Transverse colon (tissue), 4 donors: ENCODE data around the gene PROX1.

Source experiments
- EP300 ChIP-seq: sonication (generic); formaldehyde crosslinking; IDR thresholded peaks from one replicate; pipeline ENCODE4 v1.6.1; 2017; ENCODE audit warnings: antibody characterized with exemption, low read depth
- POLR2A ChIP-seq: fragments of 450-650 bp; IDR thresholded peaks from one replicate; pipeline ENCODE4 v1.6.1; 2016; ENCODE audit warnings: antibody characterized with exemption, mild to moderate bottlenecking, moderate library complexity
- POLR2AphosphoS5 ChIP-seq, 3 donors: sonication (generic); formaldehyde crosslinking; IDR thresholded peaks; one replicate each; pipeline ENCODE4 v1.6.1; 2016; ENCODE audit warnings: antibody characterized with exemption in 3 of 3
- TF ChIP-seq, protein P1 (sequence below), 5 experiments: fragments of 200-600 bp in 3 of 5; fragments of 450-650 bp in 2 of 5; sonication (generic) in 3 of 5; IDR thresholded peaks; 1 replicate in 2 of 5; 2 replicates in 3 of 5; pipeline ENCODE4 v1.5.1; 2016 to 2017; ENCODE audit warnings: antibody characterized with exemption in 5 of 5, inconsistent platforms in 3 of 5, mild to moderate bottlenecking in 2 of 5, moderate library complexity in 1 of 5

DNA sequence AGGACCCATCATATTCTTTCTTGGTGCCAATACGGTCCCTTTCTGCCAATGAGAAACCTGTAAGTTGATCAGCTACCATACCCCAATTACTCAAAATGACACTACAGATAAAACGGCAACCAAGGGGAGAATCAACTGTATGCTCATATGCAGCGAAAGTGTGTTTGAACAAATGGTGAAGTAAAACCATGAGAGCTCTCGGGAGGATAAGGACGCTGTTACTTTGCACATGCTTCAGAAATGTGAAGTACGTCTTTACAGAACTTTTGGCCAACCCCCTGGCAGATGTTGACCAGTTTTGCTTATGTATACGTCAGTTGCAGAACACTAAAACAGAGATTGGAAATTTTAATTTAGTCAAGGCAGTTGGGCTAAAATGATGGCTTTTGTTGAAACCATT lies 79.6 kb downstream of the PROX1 start:
- no peak for TF ChIP-seq POLR2A
- TF ChIP-seq, protein P1, sequence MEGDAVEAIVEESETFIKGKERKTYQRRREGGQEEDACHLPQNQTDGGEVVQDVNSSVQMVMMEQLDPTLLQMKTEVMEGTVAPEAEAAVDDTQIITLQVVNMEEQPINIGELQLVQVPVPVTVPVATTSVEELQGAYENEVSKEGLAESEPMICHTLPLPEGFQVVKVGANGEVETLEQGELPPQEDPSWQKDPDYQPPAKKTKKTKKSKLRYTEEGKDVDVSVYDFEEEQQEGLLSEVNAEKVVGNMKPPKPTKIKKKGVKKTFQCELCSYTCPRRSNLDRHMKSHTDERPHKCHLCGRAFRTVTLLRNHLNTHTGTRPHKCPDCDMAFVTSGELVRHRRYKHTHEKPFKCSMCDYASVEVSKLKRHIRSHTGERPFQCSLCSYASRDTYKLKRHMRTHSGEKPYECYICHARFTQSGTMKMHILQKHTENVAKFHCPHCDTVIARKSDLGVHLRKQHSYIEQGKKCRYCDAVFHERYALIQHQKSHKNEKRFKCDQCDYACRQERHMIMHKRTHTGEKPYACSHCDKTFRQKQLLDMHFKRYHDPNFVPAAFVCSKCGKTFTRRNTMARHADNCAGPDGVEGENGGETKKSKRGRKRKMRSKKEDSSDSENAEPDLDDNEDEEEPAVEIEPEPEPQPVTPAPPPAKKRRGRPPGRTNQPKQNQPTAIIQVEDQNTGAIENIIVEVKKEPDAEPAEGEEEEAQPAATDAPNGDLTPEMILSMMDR (IDR thresholded peaks at IDR 0.05): no peak
- TF ChIP-seq EP300: no peak
- TF ChIP-seq POLR2AphosphoS5 (IDR thresholded peaks at IDR 0.05): no peak
